HG03066 (cell line): ENCODE measurements around the gene AKT1.

Experiments used
- ATAC-seq: cut with Tn5 transposase; IDR thresholded peaks from one replicate; pipeline ENCODE4 v1.9.1; 2021; ENCODE audit warnings: low read depth; ENCODE audit not compliant: unreplicated experiment

Gene AKT1

DNA sequence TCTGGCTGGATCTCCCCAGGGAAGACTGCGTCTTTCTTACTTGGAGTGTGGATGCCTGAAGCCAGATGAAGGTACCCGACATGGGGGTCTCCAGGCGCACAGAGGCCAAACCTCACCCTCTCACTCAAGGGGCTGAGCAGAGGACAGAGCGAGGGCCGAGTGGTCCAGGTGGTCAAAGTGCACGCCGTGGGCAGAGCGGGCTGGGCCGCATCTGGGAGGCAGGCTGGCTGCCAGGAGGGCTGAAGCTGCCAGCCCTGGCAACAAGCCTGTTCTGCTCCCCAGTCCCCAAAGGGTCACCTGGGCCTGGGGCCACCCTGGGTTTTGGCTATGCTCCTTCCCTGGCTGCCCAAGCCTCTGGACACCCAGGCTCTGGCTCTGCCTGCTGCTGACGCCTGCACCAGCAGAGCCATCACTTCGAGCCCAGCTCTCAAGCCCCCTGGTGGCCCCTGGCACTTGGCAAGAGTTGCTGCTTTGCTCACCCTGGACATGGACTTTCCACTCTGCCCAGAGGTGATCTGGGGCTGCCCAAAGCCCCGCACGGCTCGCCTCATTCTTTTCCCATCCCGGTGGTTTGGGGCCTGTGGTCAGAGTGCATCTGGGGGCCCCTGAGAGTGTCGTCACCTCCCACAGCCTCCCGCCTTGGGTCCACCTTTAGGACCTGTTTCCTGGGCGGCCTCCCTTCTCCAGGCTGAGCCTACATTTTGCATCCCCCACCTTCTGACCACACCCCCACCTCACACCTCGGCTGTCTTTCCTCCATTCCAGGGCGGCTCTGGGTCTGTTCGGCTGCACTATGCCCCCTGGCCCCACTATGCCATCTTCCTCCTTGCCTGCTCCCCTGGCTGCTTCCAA lies 68.7 kb downstream of the AKT1 start:
- no peak for ATAC-seq

DNA sequence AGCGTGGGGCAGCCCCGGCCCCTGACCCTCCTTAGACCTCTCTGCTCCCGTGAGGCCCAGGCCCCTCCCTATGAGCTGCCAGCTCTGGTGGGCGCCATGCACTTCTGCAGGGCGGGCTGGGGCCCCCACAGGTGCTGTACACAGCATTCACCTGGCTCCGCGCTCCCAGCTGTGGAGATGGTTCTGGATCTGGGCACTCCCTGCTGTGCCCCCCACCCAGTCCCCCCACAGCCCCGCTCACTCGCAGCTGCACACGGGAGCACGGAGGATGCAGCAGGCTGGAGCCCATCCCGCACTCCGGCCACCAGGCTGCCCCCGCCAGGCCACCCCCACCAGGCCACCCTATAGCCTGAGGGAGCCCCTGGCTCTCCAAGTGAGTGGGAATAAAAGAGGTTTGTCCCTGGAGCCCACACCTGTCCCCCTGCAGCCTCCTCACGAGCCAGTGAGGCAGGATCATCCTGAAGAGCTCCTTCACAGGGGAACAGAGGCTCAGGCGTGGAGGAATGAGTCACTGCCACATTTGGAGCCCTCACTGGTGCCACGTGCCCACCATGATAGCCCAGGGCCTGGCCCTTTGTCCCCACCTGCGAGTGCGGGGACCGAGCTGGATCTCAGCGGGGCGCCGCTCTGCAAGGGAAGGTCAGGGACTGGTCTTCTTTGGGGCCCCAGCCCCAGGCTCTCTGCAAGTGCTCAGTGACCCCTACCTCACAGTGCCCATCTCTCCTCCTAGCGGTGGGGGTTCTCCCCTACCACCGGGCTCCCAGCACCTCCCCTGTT lies 69.6 kb downstream of the AKT1 start:
- no peak for ATAC-seq

DNA sequence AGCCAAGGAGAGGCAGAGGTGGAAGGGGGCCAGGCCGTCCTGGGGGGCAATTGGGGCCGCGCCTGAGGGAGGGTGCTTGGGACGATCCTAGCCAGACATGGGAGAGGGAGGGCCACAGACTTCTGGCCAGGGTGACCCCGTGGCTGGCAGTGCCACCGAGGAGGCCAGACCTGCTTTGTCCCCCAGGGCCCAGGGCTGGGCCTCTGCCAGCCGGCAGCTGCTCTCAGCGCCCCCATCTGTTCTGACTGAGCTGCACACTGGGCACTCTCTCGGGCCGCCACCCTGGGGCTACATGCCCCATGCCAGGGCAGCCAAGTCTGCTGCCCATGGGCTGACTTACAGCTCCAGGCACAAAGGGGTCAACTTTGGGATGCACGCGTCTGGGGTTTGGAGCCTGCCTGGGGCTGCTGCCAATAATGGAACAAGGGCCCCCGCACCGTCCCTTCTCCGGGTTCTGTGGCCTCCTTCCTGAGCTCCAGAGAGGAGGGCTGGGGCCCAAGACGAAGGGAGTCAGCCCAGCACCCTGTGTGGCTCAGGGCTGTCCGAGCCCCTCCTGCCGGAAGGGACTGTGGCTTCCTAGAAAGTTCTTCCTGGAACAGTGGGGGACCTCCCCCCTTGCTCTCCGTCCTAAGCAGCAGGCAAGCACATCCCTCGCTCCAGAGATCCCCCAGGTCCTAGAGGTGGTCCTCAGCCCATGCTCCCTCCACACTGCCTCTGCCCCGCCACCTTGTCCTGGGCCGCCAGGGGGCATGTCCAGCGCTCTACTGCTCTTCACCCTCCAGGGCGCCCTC lies 70.4 kb downstream of the AKT1 start:
- no peak for ATAC-seq

DNA sequence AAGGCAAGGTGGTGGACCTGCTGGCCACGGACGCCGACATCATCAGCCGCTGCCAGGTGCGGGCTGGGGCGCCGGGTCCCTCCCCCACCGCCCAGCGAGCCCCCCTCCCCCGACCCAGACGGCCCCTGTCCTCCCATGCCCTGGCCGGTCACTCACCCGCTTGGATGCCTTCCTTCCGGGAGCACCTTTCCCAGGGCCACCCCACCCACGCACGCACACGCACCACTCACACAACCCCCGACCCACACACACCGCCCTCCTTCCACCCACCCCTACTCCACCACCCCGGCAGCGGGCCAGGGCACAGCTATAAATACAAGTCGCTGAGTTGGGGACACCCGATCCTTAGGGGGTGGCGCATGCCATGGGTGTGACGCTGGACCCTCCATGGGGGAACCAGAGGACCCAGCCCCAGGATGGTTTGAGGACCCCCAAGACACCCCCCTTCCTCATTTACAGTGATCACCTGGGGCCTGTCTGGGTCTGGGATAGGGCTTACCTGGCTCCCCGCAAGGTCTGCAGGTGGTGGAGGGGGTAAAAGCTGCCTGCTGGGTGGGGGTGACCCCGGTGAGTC lies 71.1 kb downstream of the AKT1 start:
- no peak for ATAC-seq

DNA sequence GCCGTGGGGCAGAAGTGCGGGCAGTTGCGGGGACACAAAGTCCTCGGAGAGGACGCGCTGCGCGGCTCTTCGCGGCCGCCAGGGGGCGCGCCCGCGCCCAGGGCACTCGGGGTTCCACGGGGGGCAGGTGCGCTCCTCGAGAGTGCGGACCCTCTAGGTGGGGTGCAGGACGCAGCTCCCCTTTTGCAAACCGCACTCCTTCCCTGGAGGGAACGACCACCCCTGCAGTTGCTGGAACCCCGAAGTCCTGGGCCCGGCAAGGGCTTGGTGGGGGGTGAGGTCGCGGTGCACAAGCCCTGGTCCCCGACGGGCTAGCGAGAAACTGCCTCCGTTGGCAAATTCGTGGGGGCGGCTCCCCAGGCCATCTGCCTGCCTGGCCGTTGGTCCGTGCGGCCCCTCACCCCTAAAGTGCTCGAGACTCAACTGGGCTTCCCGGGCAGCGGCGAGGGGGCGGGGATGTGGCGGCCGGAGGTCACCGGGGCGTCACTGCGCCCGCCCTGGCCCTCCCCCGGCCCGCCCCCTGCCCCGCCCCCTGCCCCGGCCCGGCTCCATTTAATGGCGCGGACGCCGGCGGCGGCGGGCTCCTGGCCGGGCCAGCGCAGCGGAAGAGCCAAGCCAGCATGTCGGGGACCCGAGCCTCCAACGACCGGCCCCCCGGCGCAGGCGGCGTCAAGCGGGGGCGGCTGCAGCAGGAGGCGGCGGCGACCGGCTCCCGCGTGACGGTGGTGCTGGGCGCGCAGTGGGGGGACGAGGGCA lies 71.7 kb downstream of the AKT1 start, which contains the start of gene ADSS1:
Gene ADSS1 (plus strand): TSS at position 579 of the 756 bp plus-strand sequence. CDS start 42 bp downstream, at position 621.
- peak; percentile 68 for ATAC-seq

DNA sequence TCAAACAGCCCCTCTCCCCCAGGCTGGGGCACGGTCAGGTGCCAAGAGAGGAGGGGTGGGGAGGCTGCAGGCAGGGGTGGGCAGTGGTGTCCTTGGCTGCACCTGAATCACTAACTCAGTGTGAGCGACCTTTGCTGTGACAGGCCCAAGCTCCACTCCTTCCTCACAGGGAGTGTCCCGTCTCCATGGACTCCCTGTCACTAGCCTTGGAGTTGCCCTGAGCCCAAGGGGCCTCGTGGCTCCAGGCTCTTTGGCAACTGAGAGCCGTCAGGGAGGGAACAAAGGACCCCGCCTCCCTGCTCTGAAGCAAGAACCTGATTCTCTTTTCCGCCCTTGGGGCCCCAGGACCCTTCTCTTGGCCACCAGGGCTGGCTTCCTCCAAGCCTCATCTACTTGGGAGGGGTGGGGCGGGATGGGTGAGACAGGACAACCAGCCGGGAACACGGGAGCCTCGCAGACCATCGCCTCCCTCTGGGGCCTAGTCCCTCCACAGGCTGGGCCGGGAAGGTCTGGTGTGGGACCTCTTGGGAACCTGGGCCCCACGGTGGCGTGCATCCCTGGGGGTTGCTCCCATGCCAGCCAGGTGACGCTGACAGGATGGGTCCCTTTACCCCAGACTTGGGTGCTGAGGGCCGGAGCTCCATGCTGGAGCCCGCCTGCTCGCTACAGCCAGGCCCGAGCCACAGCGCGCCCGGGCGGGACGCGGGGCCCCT lies 72.5 kb downstream of the AKT1 start:
- no peak for ATAC-seq

DNA sequence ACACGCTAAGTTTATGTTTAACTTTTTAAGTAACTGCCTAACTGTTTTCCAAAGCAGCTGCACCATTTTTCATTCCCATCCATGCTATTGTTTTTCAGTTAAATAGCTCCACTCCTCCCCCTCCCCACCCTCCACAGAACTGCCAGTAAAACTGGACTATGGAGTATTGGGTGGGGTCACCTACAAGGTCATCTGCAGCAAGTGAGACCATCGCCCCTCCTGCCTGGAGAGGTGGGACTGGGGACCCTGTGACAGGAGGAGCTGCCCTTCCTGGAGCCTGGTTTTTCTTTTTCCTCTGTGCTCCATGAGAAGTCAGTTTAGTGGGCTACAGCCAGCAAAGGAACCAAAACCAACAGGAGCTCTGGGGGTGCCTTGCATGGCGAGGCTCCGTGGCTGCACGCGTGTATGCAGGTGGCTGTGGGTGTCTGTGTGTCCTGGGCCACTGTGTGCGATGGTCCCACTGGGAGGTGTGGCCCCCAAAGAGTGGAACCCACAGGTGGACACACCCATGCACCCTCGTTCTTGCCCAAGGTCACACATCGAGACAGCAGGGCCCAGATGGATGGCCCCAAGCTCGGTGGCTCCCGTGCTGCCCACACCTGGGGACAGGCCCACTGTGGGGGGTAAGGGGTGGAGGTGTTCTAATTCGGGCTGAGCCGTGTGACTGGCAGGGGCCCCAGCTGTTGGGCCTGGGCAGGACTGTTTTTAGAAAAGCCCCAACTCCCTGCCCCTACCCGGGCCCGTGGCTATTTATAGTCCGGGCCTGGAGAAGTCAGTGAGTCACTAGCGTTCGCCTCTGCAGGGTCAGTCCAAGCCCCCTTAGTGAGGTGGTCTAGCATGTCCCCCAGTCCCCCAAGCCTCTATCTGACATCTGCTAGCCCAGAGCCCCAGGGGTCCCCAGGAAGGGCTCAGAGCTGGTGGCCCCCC lies 73.8 kb downstream of the AKT1 start:
- ATAC-seq: no peak
